ENCODE results near the gene CERCAM.
"Not testable (repeated sequence)": the region's sequence is repeated elsewhere in the genome, so short reads cannot be mapped to it uniquely, and the experiment has no call there.

The CERCAM gene

GRCh38 chr9:128419061-128419925 lies 1.4 kb upstream of the CERCAM start:
- DNase-seq, result no peak

- no peak for DNase-seq
Measured at GRCh38 chr9:128420060-128420650, 502 bp upstream of the CERCAM start.

DNA sequence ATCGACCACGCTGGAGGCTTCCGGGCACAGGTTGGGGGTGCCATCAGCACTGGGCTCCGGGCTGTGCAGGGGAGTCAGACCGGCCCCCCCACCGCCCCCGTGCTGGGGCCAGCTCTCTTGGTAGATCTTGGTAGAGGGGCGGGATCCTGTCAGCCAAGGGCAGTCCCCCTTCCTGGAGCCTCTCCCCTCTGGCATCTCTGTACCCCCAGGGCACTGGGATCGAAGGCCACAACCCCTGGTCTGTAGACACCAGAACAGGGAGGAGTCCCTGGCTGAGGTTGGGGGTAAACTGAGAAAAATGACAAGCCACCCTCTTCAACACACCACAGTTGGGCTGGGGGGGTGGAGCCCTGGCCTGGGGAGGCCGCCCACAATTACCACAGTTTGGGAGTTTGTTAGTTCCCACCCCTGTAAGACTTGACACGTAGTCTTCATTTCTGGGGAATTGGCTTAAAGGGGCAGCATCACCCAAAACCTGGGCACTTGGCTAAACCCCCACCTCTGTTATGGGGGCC lies 882 bp downstream of the CERCAM start:
- DNase-seq, result no peak

DNA sequence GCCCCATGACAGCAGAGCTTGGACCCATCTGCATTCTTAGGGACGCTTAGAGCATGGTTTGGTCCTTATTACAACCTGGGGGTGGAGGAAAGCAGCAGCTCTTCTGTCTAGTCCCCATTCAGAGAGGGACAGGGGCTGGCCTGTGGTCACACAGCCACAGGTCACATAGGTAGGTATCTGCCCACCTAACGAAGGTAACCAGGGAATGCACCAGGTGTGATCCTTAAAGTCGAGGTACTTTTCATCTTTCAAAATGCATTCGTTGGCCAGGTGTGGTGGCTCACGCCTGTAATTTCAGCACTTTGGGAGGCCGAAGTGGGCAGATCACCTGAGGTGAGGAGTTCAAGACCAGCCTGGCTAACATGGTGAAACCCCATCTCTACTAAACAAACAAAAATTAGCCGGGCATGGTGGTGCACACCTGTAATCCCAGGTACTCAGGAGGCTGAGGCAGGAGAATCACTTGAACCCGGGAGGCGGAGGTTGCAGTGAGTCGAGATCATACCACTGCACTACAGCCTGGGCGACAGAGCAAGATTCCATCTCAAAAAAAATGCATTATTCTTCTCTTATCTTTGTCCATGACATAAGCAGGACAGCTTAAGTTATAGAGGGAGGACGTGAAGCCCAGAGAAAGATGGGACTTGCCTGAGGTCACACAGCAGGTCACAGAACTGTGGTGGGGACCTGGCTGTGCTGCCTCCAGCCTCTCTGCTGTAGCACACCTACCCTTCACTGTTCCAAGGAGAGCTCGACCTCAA lies 1.5 kb downstream of the CERCAM start:
- not testable (repeated sequence) for DNase-seq

DNA sequence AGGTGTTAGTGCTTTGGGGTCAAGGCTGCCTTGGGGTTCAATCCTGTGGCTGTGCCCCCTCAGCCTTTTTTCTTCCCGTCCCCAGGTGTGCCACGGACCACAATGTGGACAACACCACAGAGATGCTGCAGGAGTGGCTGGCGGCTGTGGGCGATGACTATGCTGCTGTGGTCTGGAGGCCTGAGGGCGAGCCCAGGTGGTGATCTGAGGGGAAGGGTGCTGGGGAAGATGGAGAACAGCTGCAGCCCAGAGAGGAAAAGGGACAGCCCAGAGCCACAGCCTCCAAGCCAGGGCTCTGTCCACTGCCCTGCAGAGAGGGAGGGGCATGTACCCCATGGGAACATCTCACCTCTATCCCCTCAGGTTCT lies 2.1 kb downstream of the CERCAM start:
- no peak for DNase-seq

- not testable (repeated sequence) for DNase-seq
Measured at GRCh38 chr9:128423356-128423755, 2.7 kb downstream of the CERCAM start.

- no peak for DNase-seq
Measured at GRCh38 chr9:128424268-128424780, 3.7 kb downstream of the CERCAM start.

- DNase-seq, result no peak
Measured at GRCh38 chr9:128428644-128429512, 8.2 kb downstream of the CERCAM start.

DNA sequence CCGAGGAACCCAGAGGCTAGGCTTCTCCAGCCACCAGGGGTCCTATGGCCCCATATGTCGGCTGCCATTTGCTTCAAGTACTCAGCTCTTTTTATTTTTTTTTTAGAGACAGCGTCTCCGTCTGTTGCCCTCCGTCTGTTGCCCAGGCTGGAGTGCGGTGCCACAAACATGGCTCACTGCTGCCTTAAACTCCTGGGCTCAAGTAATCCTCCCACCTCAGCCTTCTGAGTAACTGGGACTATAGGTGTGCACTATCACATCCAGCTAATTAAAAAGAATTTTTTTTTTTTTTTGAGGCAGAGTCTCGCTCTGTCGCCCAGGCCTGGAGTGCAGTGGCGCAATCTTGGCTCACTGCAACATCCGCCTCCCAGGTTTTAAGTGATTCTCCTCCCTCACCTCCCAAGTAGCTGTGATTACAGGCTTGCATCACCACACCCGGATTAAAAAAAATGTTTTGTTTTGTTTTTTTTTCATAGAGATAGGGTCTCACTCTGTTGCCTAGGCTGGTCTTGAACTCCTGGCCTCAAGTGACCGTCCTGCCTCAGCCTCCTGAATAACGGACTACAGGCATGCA lies 8.9 kb downstream of the CERCAM start:
- DNase-seq, result peak; percentile 95

GRCh38 chr9:128431207-128431606 lies 10.6 kb downstream of the CERCAM start:
- DNase-seq, result no peak

GRCh38 chr9:128434340-128434739 lies 13.7 kb downstream of the CERCAM start:
- DNase-seq, result no peak

GRCh38 chr9:128435611-128436010 lies 15.0 kb downstream of the CERCAM start:
- DNase-seq, result no peak

GRCh38 chr9:128438343-128439109 lies 17.9 kb downstream of the CERCAM start:
- DNase-seq, result no peak

GRCh38 chr9:128439273-128439672 lies 18.6 kb downstream of the CERCAM start:
- DNase-seq, result no peak

GRCh38 chr9:128442150-128442549 lies 21.5 kb downstream of the CERCAM start:
- DNase-seq, result no peak

- not testable (repeated sequence) for DNase-seq
Measured at GRCh38 chr9:128446505-128446904, 25.8 kb downstream of the CERCAM start.

- DNase-seq, result no peak
Measured at GRCh38 chr9:128448746-128449145, 28.1 kb downstream of the CERCAM start.

GRCh38 chr9:128454991-128455390 lies 34.3 kb downstream of the CERCAM start:
- DNase-seq, result no peak

GRCh38 chr9:128455849-128456612 lies 35.4 kb downstream of the CERCAM start, which contains the start of gene ODF2:
TSS of gene ODF2 (plus strand) at chr9:128456006. CDS start at chr9:128456092, 86 bp downstream.
- peak; percentile 75 for DNase-seq

- DNase-seq, result no peak
Measured at GRCh38 chr9:128456613-128457061, 36.0 kb downstream of the CERCAM start.

All from NCI-H524 treated with DMSO at 0.1 percent for 48 hours (cell line).